Kidney (tissue), 14 donors: ENCODE measurements around the gene TNFRSF1B. TPM values are rescaled to one million over a fixed set of nuclear protein-coding genes. Genes with fewer than 3 reads are reported as not detected.
A peak's percentile ranks its signal among the peaks of the same experiment; 100 is the strongest.

Experiments used
- DNase-seq, 5 donors: peaks; one replicate each; pipeline ENCODE4 v3.0.0-alpha.2; 2013 to 2020
- FAIRE-seq: peaks from 2 replicates; lab custom pipeline; 2012; peaks lifted over from hg19 to GRCh38; lab: Jason Lieb, UNC
- H3K27ac ChIP-seq, 2 donors: one replicate each; pipeline ENCODE4 v1.7.0; 2013; ENCODE audit warnings: low read depth in 2 of 2, low read length in 2 of 2, inconsistent platforms in 1 of 2
- H3K27me3 ChIP-seq: one replicate; pipeline ENCODE4 v1.7.1; 2013; ENCODE audit warnings: low read length, inconsistent platforms; ENCODE audit not compliant: control insufficient read depth, insufficient read depth
- H3K36me3 ChIP-seq, 3 donors: one replicate each; pipeline versions ENCODE4 v1.7.0 to v1.7.1; 2013; ENCODE audit warnings: low read length in 3 of 3, control low read depth in 1 of 3, inconsistent platforms in 1 of 3; ENCODE audit not compliant: insufficient read depth in 3 of 3, control insufficient read depth in 2 of 3
- H3K4me1 ChIP-seq, 3 donors: one replicate each; pipeline versions ENCODE4 v1.7.0 to v1.7.1; 2013; ENCODE audit warnings: low read length in 3 of 3, inconsistent platforms in 1 of 3, low read depth in 1 of 3; ENCODE audit not compliant: control insufficient read depth in 2 of 3, insufficient read depth in 2 of 3
- H3K4me3 ChIP-seq, 3 donors: one replicate each; pipeline versions ENCODE4 v1.7.0 to v1.8.1; 2013; ENCODE audit warnings: low read length in 3 of 3, control low read depth in 1 of 3, inconsistent platforms in 1 of 3
- H3K9ac ChIP-seq, 3 donors: one replicate each; pipeline versions ENCODE4 v1.7.0 to v1.7.1; 2013; ENCODE audit warnings: low read length in 3 of 3, control low read depth in 1 of 3, inconsistent platforms in 1 of 3
- H3K9me3 ChIP-seq, 3 donors: one replicate each; pipeline versions ENCODE4 v1.7.0 to v1.7.1; 2013; ENCODE audit warnings: low read length in 3 of 3, control low read depth in 1 of 3, inconsistent platforms in 1 of 3; ENCODE audit not compliant: control insufficient read depth in 2 of 3, insufficient read depth in 1 of 3
- CTCF ChIP-seq: IDR thresholded peaks from 3 replicates; pipeline ENCODE4 v1.5.1; 2012; ENCODE audit warnings: mild to moderate bottlenecking, moderate library complexity, borderline replicate concordance; ENCODE audit not compliant: insufficient read depth; ENCODE audit errors: extremely low read depth
- intact Hi-C: fragments of 100-400 bp; cut with DNase I; formaldehyde crosslinking; loops from one replicate; pipeline ENCODE4 v1.11.1; 2022
- polyA plus RNA-seq: library from polyadenylated mRNA; stranded (reverse); fragments of 350-450 nt; fragmentation: Illumina TruSeq; extraction: RNeasy Lipid Tissue Mini Kit (QIAGEN cat#74804); gene quantifications from one replicate; pipeline ENCODE4 v1.2.3, GENCODE V29; 2014; ENCODE audit warnings: low read depth, low replicate concordance; ENCODE audit not compliant: insufficient read depth
- total RNA-seq: library from RNA; stranded (reverse); fragmentation: NEBNext Ultra II Directional; extraction: Animal tissue kit (Norgen Biotek cat#: 25700); gene quantifications from one replicate; pipeline ENCODE4 v1.2.1, GENCODE V29; 2021
- donor health status: control.
- donor health status: control.
- donor health status: control.
- donor health status: control.
- donor health status: control.
- donor health status: DM: yes; HTN: yes; CAD: no.
- donor health status: Normal renal cell carcinoma (clear cell type).

TNFRSF1B gene
- total and polyA plus RNA-seq, 2 donors from 2014 or later: 7.7 to 47.1 TPM

- H3K27ac ChIP-seq: no peak overlapping the region
- no peaks in the 10 kb centered on the region for H3K9me3 ChIP-seq
- no peak overlapping the region for H3K4me3 ChIP-seq
- no peaks in the 10 kb centered on the region for H3K36me3 ChIP-seq
- FAIRE-seq (no peak), DNase-seq (peak in 2 of 5 donors; percentile 40 to 55)
- no peak overlapping the region for H3K9ac ChIP-seq
- intact Hi-C loops: no loop called here
- TF ChIP-seq CTCF: no peak
- no peaks in the 10 kb centered on the region for H3K27me3 ChIP-seq
- no peaks in the 10 kb centered on the region for H3K4me1 ChIP-seq
These were observed 30.1 kb downstream of the TNFRSF1B start for GRCh38 chr1:12196641-12197482.

GRCh38 chr1:12197483-12197880, 30.7 kb downstream of the TNFRSF1B start:
- H3K4me3 ChIP-seq: no peak overlapping the region
- no peaks in the 10 kb centered on the region for H3K4me1 ChIP-seq
- no peak overlapping the region for H3K9ac ChIP-seq
- no peaks in the 10 kb centered on the region for H3K9me3 ChIP-seq
- no peak for TF ChIP-seq CTCF
- FAIRE-seq: no peak
- peak in 1 of 5 donors; percentile 35 for DNase-seq
- intact Hi-C loops: no loop called here
- no peaks in the 10 kb centered on the region for H3K36me3 ChIP-seq
- H3K27ac ChIP-seq: no peak overlapping the region
- H3K27me3 ChIP-seq: no peaks in the 10 kb centered on the region

DNA sequence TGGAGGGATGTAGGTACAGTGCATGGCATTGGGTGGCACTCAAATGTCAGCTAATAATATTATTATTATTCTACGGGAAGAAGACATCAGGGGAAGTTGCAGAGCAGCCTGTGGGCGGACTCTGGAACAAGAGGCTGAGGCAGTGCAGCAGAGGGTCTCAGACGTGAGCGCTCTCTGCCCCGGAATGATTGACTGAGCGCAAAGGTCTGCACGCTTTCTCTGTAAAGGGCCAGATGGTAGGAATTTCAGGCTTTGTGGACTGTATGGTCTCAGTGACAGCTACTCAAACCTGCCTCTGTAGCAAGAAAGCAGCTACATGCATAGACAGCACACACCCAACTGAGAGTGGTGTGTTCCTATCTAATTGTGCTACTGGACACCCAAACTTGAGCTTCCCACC, 33.4 kb downstream of the TNFRSF1B start:
- Histone ChIP-seq H3K4me1 (no peaks in the 10 kb centered on the region), H3K27me3 (no peaks in the 10 kb centered on the region), H3K36me3 (no peaks in the 10 kb centered on the region), H3K4me3 (no peak overlapping the region), H3K27ac (no peak overlapping the region), H3K9me3 (no peaks in the 10 kb centered on the region), H3K9ac (no peak overlapping the region)
- TF ChIP-seq CTCF: no peak
- intact Hi-C loops: no loop called here
- FAIRE-seq (no peak), DNase-seq (no peak)
